Lung microvascular endothelial cell (primary cell): ENCODE measurements around the gene JADE3. TPM values are rescaled to one million over a fixed set of nuclear protein-coding genes. Genes with fewer than 3 reads are reported as not detected.

Source experiments
- DNase-seq, 2 donors: peaks; one replicate each; pipeline versions ENCODE4 v3.0.0 to v3.0.0-alpha.2; 2010; ENCODE audit warnings: low read depth in 2 of 2
- total RNA-seq: library from RNA; depleted of rRNA; stranded (reverse); fragments of >200 nt; gene quantifications from 2 replicates; pipeline ENCODE4 v1.2.1, GENCODE V29; 2014

JADE3 gene
- total RNA-seq: 7.1 and 8.9 TPM in 2 replicates

- peak; percentile 80 to 85 for DNase-seq
Observed at GRCh38 chrX:46912098-46912602, at the start of gene JADE3. Gene JADE3, plus strand, starts transcription at chrX:46912421. Its CDS starts 72,474 bp downstream, at chrX:46984895.

- no peak for DNase-seq
Observed at GRCh38 chrX:46863072-46863471, 49.1 kb upstream of the JADE3 start.

GRCh38 chrX:46864606-46865005 is 47.6 kb upstream of the JADE3 start:
- DNase-seq: no peak

- DNase-seq: peak; percentile 69 to 89
Observed at GRCh38 chrX:46865281-46865680, 46.9 kb upstream of the JADE3 start.

GRCh38 chrX:46866726-46867125 is 45.5 kb upstream of the JADE3 start:
- no peak for DNase-seq

GRCh38 chrX:46873746-46874145 is 38.5 kb upstream of the JADE3 start:
- peak in 1 of 2 donors; percentile 59 for DNase-seq

- no peak for DNase-seq
Observed at GRCh38 chrX:46876901-46877300, 35.3 kb upstream of the JADE3 start.

- DNase-seq: no peak
Observed at GRCh38 chrX:46882266-46882665, 30.0 kb upstream of the JADE3 start.

GRCh38 chrX:46884799-46885198 is 27.4 kb upstream of the JADE3 start:
- DNase-seq: no peak

GRCh38 chrX:46898207-46898606 is 14.0 kb upstream of the JADE3 start:
- DNase-seq: no peak

- peak; percentile 80 to 88 for DNase-seq
Observed at GRCh38 chrX:46903458-46904242, 8.6 kb upstream of the JADE3 start.

- DNase-seq: peak in 1 of 2 donors; percentile 71
Observed at GRCh38 chrX:46904626-46905025, 7.6 kb upstream of the JADE3 start.

GRCh38 chrX:46910415-46910814 is 1.8 kb upstream of the JADE3 start:
- DNase-seq: no peak

GRCh38 chrX:46912603-46913491 is 626 bp downstream of the JADE3 start:
- DNase-seq: peak; percentile 55 to 57

GRCh38 chrX:46913667-46914066 is 1.4 kb downstream of the JADE3 start:
- DNase-seq: peak; percentile 26 to 34

GRCh38 chrX:46916273-46916672 is 4.1 kb downstream of the JADE3 start:
- DNase-seq: no peak

GRCh38 chrX:46917622-46918021 is 5.4 kb downstream of the JADE3 start:
- no peak for DNase-seq

GRCh38 chrX:46918434-46918833 is 6.2 kb downstream of the JADE3 start:
- DNase-seq: no peak

GRCh38 chrX:46920235-46920634 is 8.0 kb downstream of the JADE3 start:
- DNase-seq: no peak

GRCh38 chrX:46922611-46923010 is 10.4 kb downstream of the JADE3 start:
- DNase-seq: no peak

- DNase-seq: no peak
Observed at GRCh38 chrX:46927718-46928117, 15.5 kb downstream of the JADE3 start.
